HepG2 (cell line): ENCODE results near the gene THRB. TPM values are rescaled to one million over a fixed set of nuclear protein-coding genes. Genes with fewer than 3 reads are reported as not detected.

Source experiments
- ATAC-seq: fragments of 200-7000 bp; cut with Tn5 transposase; 3 replicates; pipeline ENCODE4 v1.9.1; 2020; ENCODE audit warnings: mild to moderate bottlenecking, moderate library complexity
- BruUV-seq: library from RNA; stranded (reverse); fragments of 400-500 nt; replicated peaks from 2 replicates; lab custom pipeline; 2021; lab: Mats Ljungman, UMichigan
- CTCF ChIA-PET: fragments of 300-600 bp; formaldehyde crosslinking; extraction: SDS; loops from one replicate; lab custom pipeline; 2021; ENCODE audit warnings: low total read pairs, inconsistent platforms, low intra/inter-chr PET ratio; lab: Yijun Ruan, JAX
- POLR2A ChIA-PET: fragments of 350-600 bp; sonication (Branson Sonifier 250); formaldehyde crosslinking; loops from one replicate; lab custom pipeline; 2020; ENCODE audit warnings: antibody characterized with exemption, inconsistent platforms; lab: Yijun Ruan, JAX
- DNase-seq: peaks from one replicate; pipeline ENCODE4 v3.0.0-alpha.2; 2015; ENCODE audit warnings: low spot score
- FAIRE-seq: peaks from 3 replicates; lab custom pipeline; 2011; peaks lifted over from hg19 to GRCh38; lab: Jason Lieb, UNC
- H2AFZ ChIP-seq: one replicate; pipeline ENCODE4 v1.6.1; 2011; ENCODE audit warnings: low read length, inconsistent platforms
- H3K27ac ChIP-seq: fragments of 300-600 bp; 3 replicates; pipeline ENCODE4 v1.8.0; 2011; ENCODE audit warnings: mixed run types, mild to moderate bottlenecking, mixed read lengths, low read length, inconsistent platforms; ENCODE audit not compliant: insufficient read depth; ENCODE audit errors: extremely low read length
- H3K27me3 ChIP-seq, 2 experiments: fragments of 200-600 bp in 1 of 2; 2 replicates in 1 of 2; 3 replicates in 1 of 2; pipeline versions ENCODE4 v1.6.0 to v1.8.0; 2011; ENCODE audit warnings: low read length in 2 of 2, mild to moderate bottlenecking in 2 of 2, moderate library complexity in 2 of 2, inconsistent platforms in 1 of 2; ENCODE audit not compliant: insufficient read depth in 2 of 2, control insufficient read depth in 1 of 2
- H3K36me3 ChIP-seq, 2 experiments: fragments of 200-600 bp in 1 of 2; replicated peaks in 1 of 2; 2 replicates in 1 of 2; 3 replicates in 1 of 2; pipeline versions ENCODE4 v1.5.1 to v1.8.0; 2011; ENCODE audit warnings: low read length in 2 of 2, inconsistent platforms in 1 of 2; ENCODE audit not compliant: insufficient read depth in 2 of 2, control insufficient read depth in 1 of 2
- H3K4me1 ChIP-seq: 2 replicates; pipeline ENCODE4 v1.5.1; 2012; ENCODE audit warnings: low read length, inconsistent platforms; ENCODE audit not compliant: insufficient read depth
- H3K4me2 ChIP-seq: 2 replicates; pipeline ENCODE4 v1.6.0; 2011; ENCODE audit warnings: low read depth, low read length, inconsistent platforms
- H3K4me3 ChIP-seq, 3 experiments: fragments of 200-600 bp in 1 of 3; sonication (generic), shearing (Covaris generic) in 1 of 3; replicated peaks in 1 of 3; 2 replicates each; pipeline ENCODE4 v1.5.1; 2011 to 2016; ENCODE audit warnings: low read length in 3 of 3, inconsistent platforms in 2 of 3, low read depth in 2 of 3, mild to moderate bottlenecking in 2 of 3, control low read depth in 1 of 3, mixed read lengths in 1 of 3; ENCODE audit not compliant: insufficient read depth in 1 of 3
- H3K79me2 ChIP-seq: one replicate; pipeline ENCODE4 v1.6.1; 2011; ENCODE audit warnings: low read length, inconsistent platforms; ENCODE audit not compliant: insufficient read depth
- H3K9ac ChIP-seq: 2 replicates; pipeline ENCODE4 v1.6.0; 2011; ENCODE audit warnings: mild to moderate bottlenecking, low read depth, low read length, inconsistent platforms; ENCODE audit not compliant: insufficient read depth
- H3K9me3 ChIP-seq: 2 replicates; pipeline ENCODE4 v1.5.1; 2012; ENCODE audit warnings: mild to moderate bottlenecking, low read length
- H4K20me1 ChIP-seq: 2 replicates; pipeline ENCODE4 v1.6.0; 2011; ENCODE audit warnings: inconsistent platforms, mild to moderate bottlenecking, low read length, moderate library complexity; ENCODE audit not compliant: insufficient read depth
- ATF4 ChIP-seq, 2 experiments: fragments of 450-650 bp in 1 of 2; sonication (generic) in 1 of 2; formaldehyde crosslinking; IDR thresholded peaks; 2 replicates each; pipeline versions ENCODE4 v1.5.0 to v1.8.0; 2020 to 2022; ENCODE audit warnings: mild to moderate bottlenecking in 1 of 2, missing genetic modification reagents in 1 of 2
- FOXO4 ChIP-seq: sonication (generic); formaldehyde crosslinking; conservative IDR thresholded peaks from 2 replicates; pipeline ENCODE4 v1.8.1; 2023; ENCODE audit warnings: missing genetic modification reagents
- POLR2AphosphoS5 ChIP-seq: IDR thresholded peaks from 2 replicates; pipeline ENCODE4 v1.6.1; 2012; ENCODE audit warnings: low read depth, low read length
- RELA ChIP-seq: sonication (generic); formaldehyde crosslinking; IDR thresholded peaks from 2 replicates; pipeline ENCODE4 v1.4.0; 2020; ENCODE audit warnings: missing genetic modification reagents
- SRSF1 ChIP-seq: fragments of 200-400 bp; formaldehyde crosslinking; optimal IDR thresholded peaks from 2 replicates; pipeline ENCODE3; 2017; ENCODE audit warnings: mild to moderate bottlenecking, low read depth, low read length, moderate library complexity
- TRAFD1 ChIP-seq: sonication (generic); formaldehyde crosslinking; IDR thresholded peaks from 2 replicates; pipeline ENCODE4 v1.5.1; 2020; ENCODE audit warnings: missing genetic modification reagents, mild to moderate bottlenecking, borderline replicate concordance
- XRCC5 ChIP-seq: fragments of 200-400 bp; formaldehyde crosslinking; optimal IDR thresholded peaks from 2 replicates; pipeline ENCODE3; 2017; ENCODE audit warnings: mild to moderate bottlenecking, low read length
- ZNF281 ChIP-seq: sonication (generic); formaldehyde crosslinking; IDR thresholded peaks from 2 replicates; pipeline ENCODE4 v1.4.0; 2020; ENCODE audit warnings: missing genetic modification reagents, borderline replicate concordance
- ZNF3 ChIP-seq: IDR thresholded peaks from 2 replicates; pipeline ENCODE4 v1.7.0; 2017; ENCODE audit warnings: inconsistent platforms
- ZNF34 ChIP-seq: sonication (generic); formaldehyde crosslinking; IDR thresholded peaks from 2 replicates; pipeline ENCODE4 v1.4.0; 2020; ENCODE audit warnings: mild to moderate bottlenecking, missing genetic modification reagents, borderline replicate concordance
- ZNF766 ChIP-seq: sonication (generic); formaldehyde crosslinking; IDR thresholded peaks from 2 replicates; pipeline ENCODE4 v1.5.0; 2020; ENCODE audit warnings: missing genetic modification reagents, borderline replicate concordance
- WGBS: methylation state at CpG from one replicate; pipeline ENCODE4 v1.1.6; 2017; ENCODE audit warnings: low lambda C conversion rate; 5-methylcytosine and 5-hydroxymethylcytosine counted together
- in situ Hi-C: cut with HindIII; loops from 2 replicates; pipeline ENCODE4 v1.10.0; 2017; ENCODE audit warnings: low pct_unique_long_range_greater_than_20kb; ENCODE audit not compliant: extremely low pct_ligation_motif_present
- intact Hi-C: fragments of 100-400 bp; cut with micrococcal nuclease; formaldehyde crosslinking; loops from one replicate; pipeline ENCODE4 v1.10.0; 2022; ENCODE audit not compliant: unreplicated experiment
- polyA plus RNA-seq, 8 experiments: library from polyadenylated mRNA; depleted of rRNA in 3 of 8; stranded (reverse) in 7 of 8; unstranded in 1 of 8; fragments of >200 nt; fragmentation: Illumina TruSeq in 4 of 8; extraction: Trizol in 4 of 8; gene quantifications; 2 replicates each; pipeline versions ENCODE4 v1.2.1 to v1.2.3, GENCODE V29; 2011 to 2016; ENCODE audit warnings: low read depth in 4 of 8, missing spikeins in 1 of 8, mixed read lengths in 1 of 8; ENCODE audit not compliant: insufficient read depth in 1 of 8
- total RNA-seq, 5 experiments: library from RNA; depleted of rRNA; stranded (reverse); fragments of >200 nt; fragmentation: Illumina TruSeq; extraction: Trizol; gene quantifications; 2 replicates each; pipeline ENCODE4 v1.2.3, GENCODE V29; 2016; ENCODE audit warnings: low read depth in 1 of 5
- TF ChIP-seq, protein P1 (sequence below): sonication (generic); formaldehyde crosslinking; IDR thresholded peaks from 2 replicates; pipeline ENCODE4 v1.5.1; 2020; ENCODE audit warnings: missing genetic modification reagents, mild to moderate bottlenecking, borderline replicate concordance

Gene THRB
- total and polyA plus RNA-seq, 2 of the 13 experiments (the other 11 are each of a cell fraction or from before 2014, with no cell fraction given): 4.7 to 22.7 TPM

DNA sequence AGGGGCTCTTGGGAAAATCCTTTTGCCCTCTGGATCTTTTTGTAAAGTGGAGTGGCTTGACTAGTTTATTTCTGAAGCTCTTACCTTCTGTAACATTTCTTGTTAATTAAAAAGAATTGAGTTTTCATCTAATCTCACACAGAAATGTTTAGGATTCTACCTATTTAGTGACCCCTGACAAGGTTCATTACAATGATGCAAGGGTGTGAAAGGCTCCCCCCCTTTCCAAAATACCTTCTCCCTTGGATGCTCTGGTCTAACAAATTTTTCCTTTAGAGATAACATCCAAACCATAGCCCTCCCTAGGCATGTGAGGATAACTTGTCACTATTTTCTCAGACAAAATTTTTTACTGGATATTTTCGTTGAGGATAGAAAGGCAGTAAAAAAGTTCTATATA lies 223.9 kb downstream of the THRB start (continued):
- TF ChIP-seq, protein P1, sequence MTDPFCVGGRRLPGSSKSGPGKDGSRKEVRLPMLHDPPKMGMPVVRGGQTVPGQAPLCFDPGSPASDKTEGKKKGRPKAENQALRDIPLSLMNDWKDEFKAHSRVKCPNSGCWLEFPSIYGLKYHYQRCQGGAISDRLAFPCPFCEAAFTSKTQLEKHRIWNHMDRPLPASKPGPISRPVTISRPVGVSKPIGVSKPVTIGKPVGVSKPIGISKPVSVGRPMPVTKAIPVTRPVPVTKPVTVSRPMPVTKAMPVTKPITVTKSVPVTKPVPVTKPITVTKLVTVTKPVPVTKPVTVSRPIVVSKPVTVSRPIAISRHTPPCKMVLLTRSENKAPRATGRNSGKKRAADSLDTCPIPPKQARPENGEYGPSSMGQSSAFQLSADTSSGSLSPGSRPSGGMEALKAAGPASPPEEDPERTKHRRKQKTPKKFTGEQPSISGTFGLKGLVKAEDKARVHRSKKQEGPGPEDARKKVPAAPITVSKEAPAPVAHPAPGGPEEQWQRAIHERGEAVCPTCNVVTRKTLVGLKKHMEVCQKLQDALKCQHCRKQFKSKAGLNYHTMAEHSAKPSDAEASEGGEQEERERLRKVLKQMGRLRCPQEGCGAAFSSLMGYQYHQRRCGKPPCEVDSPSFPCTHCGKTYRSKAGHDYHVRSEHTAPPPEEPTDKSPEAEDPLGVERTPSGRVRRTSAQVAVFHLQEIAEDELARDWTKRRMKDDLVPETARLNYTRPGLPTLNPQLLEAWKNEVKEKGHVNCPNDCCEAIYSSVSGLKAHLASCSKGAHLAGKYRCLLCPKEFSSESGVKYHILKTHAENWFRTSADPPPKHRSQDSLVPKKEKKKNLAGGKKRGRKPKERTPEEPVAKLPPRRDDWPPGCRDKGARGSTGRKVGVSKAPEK (CRISPR knock-in tag): no peak
- TF ChIP-seq, all 625 proteins: peak for 0

DNA sequence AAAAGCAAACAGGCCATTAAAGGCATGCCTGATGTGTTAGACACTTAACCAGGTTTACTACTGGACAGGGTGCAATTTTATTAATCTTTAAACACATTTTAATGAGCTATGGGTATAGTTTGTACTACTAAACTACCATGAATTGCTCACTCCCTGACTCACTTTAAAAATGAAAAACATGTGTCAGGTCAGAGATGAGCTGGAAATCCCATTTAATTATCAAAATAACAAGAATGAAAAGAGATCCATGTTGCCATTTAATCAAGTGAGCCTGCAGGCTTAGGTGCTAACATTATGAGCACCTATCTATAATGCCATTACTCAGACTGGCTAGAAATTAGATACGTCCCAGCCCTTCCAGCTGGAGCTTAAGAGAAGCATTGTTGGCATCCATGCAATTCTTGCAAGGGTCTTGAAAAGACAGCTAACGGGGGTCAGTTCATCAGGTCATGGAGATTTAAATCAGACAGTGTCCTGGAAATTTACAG lies 224.4 kb downstream of the THRB start:
- 95% methylated on average over 2 of the region's 2 CpGs for WGBS
- in situ Hi-C loops: loop anchor here (25.0 kb wide), 1 partner anchor 367 kb away; no protein-coding TSS in a partner anchor
- Histone ChIP-seq H3K9me3 (no peaks in the 10 kb centered on the region), H2AFZ (no peak overlapping the region), H4K20me1 (no peaks in the 10 kb centered on the region), H3K36me3 (no peaks in the 10 kb centered on the region), H3K79me2 (no peaks in the 10 kb centered on the region), H3K27ac (no peak overlapping the region), H3K4me1 (peaks cover 26% of the 10 kb centered on the region), H3K9ac (no peak overlapping the region), H3K4me2 (no peak overlapping the region), H3K27me3 (no peaks in the 10 kb centered on the region), H3K4me3 (no peak overlapping the region)
- FAIRE-seq (no peak), DNase-seq (no peak), ATAC-seq (no peak)
- CTCF ChIA-PET: no interaction called here
- intact Hi-C loops: no loop called here
- POLR2A ChIA-PET: interaction anchor here (1.1 to 1.8 kb wide), 2 partner anchors 180 to 226 kb away, joined by 6 to 7 read pairs; no protein-coding TSS in a partner anchor
- no TSS peak for BruUV-seq
- TF ChIP-seq ZNF3 (CRISPR knock-in tag) (no peak), RELA (CRISPR knock-in tag) (no peak), ATF4 (CRISPR knock-in tag; IDR thresholded peaks at IDR 0.05) (no peak), FOXO4 (CRISPR knock-in tag) (no peak), ZNF281 (no peak), TRAFD1 (CRISPR knock-in tag) (no peak), ZNF766 (CRISPR knock-in tag) (no peak), ZNF34 (CRISPR knock-in tag) (no peak), XRCC5 (no peak), POLR2AphosphoS5 (no peak), SRSF1 (no peak)
